IPS-20b (cell line): ENCODE data around the gene ZFAND4.

Source experiments
- H3K27ac ChIP-seq: one replicate; pipeline ENCODE4 v1.5.1; 2013; ENCODE audit warnings: low read length
- H3K27me3 ChIP-seq: 2 replicates; pipeline ENCODE4 v1.6.1; 2013; ENCODE audit warnings: mild to moderate bottlenecking, low read length, inconsistent platforms; ENCODE audit not compliant: insufficient read depth
- H3K36me3 ChIP-seq: 2 replicates; pipeline ENCODE4 v1.6.1; 2013; ENCODE audit warnings: low read depth, mild to moderate bottlenecking, inconsistent platforms, low read length, moderate library complexity; ENCODE audit not compliant: insufficient read depth
- H3K4me1 ChIP-seq: 2 replicates; pipeline ENCODE4 v1.6.1; 2013; ENCODE audit warnings: mild to moderate bottlenecking, control low read depth, inconsistent platforms, low read length, moderate library complexity; ENCODE audit not compliant: insufficient read depth
- H3K4me3 ChIP-seq: 2 replicates; pipeline ENCODE4 v1.5.1; 2013; ENCODE audit warnings: mild to moderate bottlenecking, low read length, inconsistent platforms
- H3K9ac ChIP-seq: 2 replicates; pipeline ENCODE4 v1.6.1; 2013; ENCODE audit warnings: low read depth, mild to moderate bottlenecking, inconsistent platforms, low read length, moderate library complexity
- H3K9me3 ChIP-seq: 2 replicates; pipeline ENCODE4 v1.6.1; 2013; ENCODE audit warnings: mild to moderate bottlenecking, low read depth, low read length, inconsistent platforms; ENCODE audit not compliant: insufficient read depth

ZFAND4 gene

GRCh38 chr10:45599646-45600045 is 72.9 kb downstream of the ZFAND4 start:
- H3K27ac ChIP-seq: no peak overlapping the region
- no peaks in the 10 kb centered on the region for H3K36me3 ChIP-seq
- peaks cover 3% of the 10 kb centered on the region; the same call in 1 of the 2 replicates for H3K4me1 ChIP-seq
- H3K9ac ChIP-seq: no peak overlapping the region
- H3K9me3 ChIP-seq: no peaks in the 10 kb centered on the region
- no peak overlapping the region for H3K4me3 ChIP-seq
- H3K27me3 ChIP-seq: no peaks in the 10 kb centered on the region; the same call in 1 of the 2 replicates

DNA sequence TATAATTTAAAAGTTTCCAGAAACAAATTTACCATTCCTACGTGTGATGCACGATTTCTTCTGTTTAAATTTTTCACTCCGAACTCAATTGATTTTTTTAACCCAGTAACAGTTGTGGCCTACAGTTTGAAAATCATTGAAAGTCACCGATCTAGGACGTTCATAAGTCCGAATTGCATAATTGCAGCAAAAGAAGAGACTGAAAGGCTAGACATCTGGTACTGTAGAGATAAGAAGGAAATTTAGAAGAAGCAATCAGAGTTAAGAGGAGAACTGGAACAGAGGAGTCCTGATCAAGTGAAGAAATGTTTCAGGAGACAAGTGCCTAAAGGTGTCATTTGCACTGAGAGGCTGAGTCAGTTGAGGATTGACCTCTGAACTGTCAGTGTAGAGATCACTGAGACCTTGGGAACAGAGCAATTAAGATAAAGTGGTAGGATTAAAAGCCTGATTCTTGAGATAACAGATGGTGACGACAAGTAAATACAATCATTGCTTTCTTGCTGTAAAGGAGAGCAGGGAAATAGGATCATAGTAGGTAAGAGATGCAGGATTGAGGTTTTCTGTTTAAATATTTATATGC is 73.5 kb downstream of the ZFAND4 start:
- Histone ChIP-seq H3K27me3 (no peaks in the 10 kb centered on the region; the same call in 1 of the 2 replicates), H3K9ac (no peak overlapping the region), H3K9me3 (no peaks in the 10 kb centered on the region), H3K27ac (no peak overlapping the region), H3K36me3 (no peaks in the 10 kb centered on the region), H3K4me3 (no peak overlapping the region), H3K4me1 (peaks cover 3% of the 10 kb centered on the region; the same call in 1 of the 2 replicates)

DNA sequence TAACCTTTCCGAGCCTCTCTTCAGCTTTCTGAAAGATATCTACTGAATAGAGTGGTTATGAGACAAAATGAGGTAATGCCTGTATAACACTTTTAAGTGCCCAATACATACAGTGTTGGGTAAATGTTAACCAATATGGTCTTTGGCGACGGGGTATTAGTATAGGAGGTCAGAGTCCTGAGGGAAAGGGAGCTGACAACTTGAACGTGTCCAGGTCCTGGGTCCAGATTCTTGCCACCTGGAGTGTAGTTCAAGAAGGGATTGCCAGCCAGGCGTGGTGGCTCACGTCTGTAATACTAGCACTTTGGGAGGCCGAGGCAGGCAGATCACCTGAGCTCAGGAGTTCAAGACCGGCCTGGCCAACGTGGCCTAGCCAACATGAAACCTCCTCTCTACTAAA is 76.0 kb downstream of the ZFAND4 start:
- no peaks in the 10 kb centered on the region for H3K9me3 ChIP-seq
- H3K36me3 ChIP-seq: no peaks in the 10 kb centered on the region
- H3K27ac ChIP-seq: no peak overlapping the region
- H3K9ac ChIP-seq: no peak overlapping the region
- no peaks in the 10 kb centered on the region; the same call in 1 of the 2 replicates for H3K27me3 ChIP-seq
- H3K4me3 ChIP-seq: no peak overlapping the region
- peaks cover 6% of the 10 kb centered on the region; the same call in 1 of the 2 replicates for H3K4me1 ChIP-seq

DNA sequence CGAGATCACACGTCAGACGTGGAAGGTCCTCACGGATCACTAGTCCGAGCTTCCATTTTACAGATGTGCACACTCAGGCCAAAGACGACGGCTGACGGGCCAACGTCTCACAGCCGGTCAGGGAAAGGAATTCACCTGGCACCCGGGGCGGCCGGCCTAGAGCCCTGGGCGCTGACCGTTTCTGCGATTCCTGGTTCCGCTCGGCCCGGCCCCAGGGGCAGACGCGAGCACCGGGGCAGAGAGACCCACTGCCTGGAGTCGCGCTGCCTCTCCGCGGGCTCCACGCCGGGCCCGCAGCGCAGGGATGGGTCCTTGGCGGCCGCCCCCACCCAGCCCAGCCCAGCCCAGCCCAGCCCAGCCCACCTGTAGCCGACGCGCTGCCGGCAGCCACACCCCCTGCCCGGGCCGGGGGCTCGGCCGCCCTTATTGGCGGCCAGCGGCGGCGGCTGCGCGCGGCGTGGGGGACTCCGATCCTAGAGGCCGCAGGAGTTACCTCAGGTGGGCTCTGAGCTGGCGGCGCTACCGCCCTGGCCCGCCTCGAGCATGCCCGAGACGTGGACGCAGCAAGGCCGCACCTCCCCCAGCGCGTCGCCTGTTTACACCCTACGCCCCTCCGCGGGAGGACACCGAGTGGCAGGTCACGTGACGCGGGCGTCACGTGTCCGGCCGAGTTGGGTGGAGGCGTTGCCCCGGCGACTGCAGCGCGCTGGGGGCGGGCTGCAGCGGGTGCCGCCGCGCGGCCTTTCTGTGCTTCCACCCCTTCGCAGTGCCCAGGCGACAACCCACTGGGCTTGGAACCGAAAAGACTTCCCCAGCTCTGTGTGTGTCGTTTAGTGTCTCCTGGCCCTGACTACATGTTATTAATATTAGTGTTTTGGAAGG is 78.1 kb downstream of the ZFAND4 start:
- H3K27ac ChIP-seq: no peak overlapping the region
- no peaks in the 10 kb centered on the region for H3K9me3 ChIP-seq
- H3K4me3 ChIP-seq: peak overlapping the region; percentile 90
- H3K4me1 ChIP-seq: peaks cover 6% of the 10 kb centered on the region; the same call in 1 of the 2 replicates
- no peaks in the 10 kb centered on the region for H3K36me3 ChIP-seq
- H3K9ac ChIP-seq: peak overlapping the region; percentile 76; the same call in 1 of the 2 replicates
- no peaks in the 10 kb centered on the region; the same call in 1 of the 2 replicates for H3K27me3 ChIP-seq

GRCh38 chr10:45593938-45594275 is 78.7 kb downstream of the ZFAND4 start:
- Histone ChIP-seq H3K9ac (peak overlapping the region; percentile 76; the same call in 1 of the 2 replicates), H3K36me3 (no peaks in the 10 kb centered on the region), H3K27ac (no peak overlapping the region), H3K9me3 (no peaks in the 10 kb centered on the region), H3K27me3 (no peaks in the 10 kb centered on the region; the same call in 1 of the 2 replicates), H3K4me1 (peaks cover 6% of the 10 kb centered on the region; the same call in 1 of the 2 replicates), H3K4me3 (peak overlapping the region; percentile 90)

- H3K27ac ChIP-seq: no peak overlapping the region
- no peak overlapping the region for H3K9ac ChIP-seq
- no peaks in the 10 kb centered on the region for H3K9me3 ChIP-seq
- H3K27me3 ChIP-seq: no peaks in the 10 kb centered on the region; the same call in 1 of the 2 replicates
- no peak overlapping the region for H3K4me3 ChIP-seq
- no peaks in the 10 kb centered on the region for H3K36me3 ChIP-seq
- H3K4me1 ChIP-seq: peaks cover 6% of the 10 kb centered on the region; the same call in 1 of the 2 replicates
Measured at GRCh38 chr10:45592926-45593325, 79.6 kb downstream of the ZFAND4 start.

DNA sequence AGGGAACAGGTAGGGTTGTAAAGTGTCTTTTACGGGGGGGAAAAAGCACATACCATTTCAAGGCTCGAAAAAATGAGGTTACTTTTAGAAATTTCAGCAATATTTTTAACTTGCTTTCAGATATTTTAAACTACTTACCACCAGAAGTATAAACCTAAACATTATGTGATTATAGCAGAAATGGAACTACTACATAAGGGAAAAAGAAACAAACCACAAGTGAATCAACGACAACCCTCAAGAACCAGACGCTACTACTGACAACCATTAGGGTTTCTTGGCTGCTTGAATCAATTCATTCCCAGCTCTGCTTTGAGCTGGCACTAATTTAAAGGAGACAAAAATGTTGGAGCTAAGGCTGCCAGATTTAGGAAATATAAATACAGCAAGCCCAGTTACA is 80.1 kb downstream of the ZFAND4 start:
- H3K9ac ChIP-seq: no peak overlapping the region
- H3K9me3 ChIP-seq: no peaks in the 10 kb centered on the region
- no peaks in the 10 kb centered on the region; the same call in 1 of the 2 replicates for H3K27me3 ChIP-seq
- H3K4me3 ChIP-seq: no peak overlapping the region
- H3K27ac ChIP-seq: no peak overlapping the region
- H3K36me3 ChIP-seq: no peaks in the 10 kb centered on the region
- H3K4me1 ChIP-seq: peaks cover 6% of the 10 kb centered on the region; the same call in 1 of the 2 replicates

DNA sequence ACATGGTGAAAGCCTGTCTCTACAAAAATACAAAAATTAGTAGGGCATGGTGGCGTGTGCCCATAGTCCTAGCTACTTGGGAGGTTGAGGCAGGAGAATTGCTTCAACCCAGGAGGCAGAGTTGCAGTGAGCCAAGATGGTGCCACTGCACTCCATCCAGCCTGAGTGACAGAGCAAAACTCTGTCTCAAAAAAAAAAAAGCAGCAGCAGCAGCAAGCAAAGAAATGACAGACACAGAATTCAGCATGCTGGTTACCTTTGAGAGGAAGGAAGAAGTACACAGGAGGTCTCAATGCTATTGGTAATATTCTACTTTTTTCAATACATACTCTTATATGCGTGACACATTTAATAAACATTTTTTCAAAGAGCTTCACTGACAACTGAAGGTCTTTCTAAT is 81.3 kb downstream of the ZFAND4 start:
- Histone ChIP-seq H3K9ac (no peak overlapping the region), H3K36me3 (no peaks in the 10 kb centered on the region), H3K27me3 (no peaks in the 10 kb centered on the region; the same call in 1 of the 2 replicates), H3K9me3 (no peaks in the 10 kb centered on the region; the same call in 1 of the 2 replicates), H3K4me1 (peaks cover 6% of the 10 kb centered on the region; the same call in 1 of the 2 replicates), H3K27ac (no peak overlapping the region), H3K4me3 (no peak overlapping the region)

- no peak overlapping the region for H3K4me3 ChIP-seq
- no peaks in the 10 kb centered on the region for H3K36me3 ChIP-seq
- no peak overlapping the region for H3K9ac ChIP-seq
- H3K27me3 ChIP-seq: no peaks in the 10 kb centered on the region
- 0 out of 2 replicates have a peak, but pooled peaks cover 3% of the 10 kb centered on the region for H3K4me1 ChIP-seq
- H3K27ac ChIP-seq: no peak overlapping the region
- H3K9me3 ChIP-seq: no peaks in the 10 kb centered on the region; the same call in 1 of the 2 replicates
Measured at GRCh38 chr10:45589868-45590267, 82.7 kb downstream of the ZFAND4 start.

- H3K27ac ChIP-seq: no peak overlapping the region
- no peak overlapping the region for H3K4me3 ChIP-seq
- H3K9me3 ChIP-seq: no peaks in the 10 kb centered on the region; the same call in 1 of the 2 replicates
- H3K36me3 ChIP-seq: no peaks in the 10 kb centered on the region
- no peaks in the 10 kb centered on the region for H3K27me3 ChIP-seq
- 0 out of 2 replicates have a peak, but pooled peaks cover 3% of the 10 kb centered on the region for H3K4me1 ChIP-seq
- H3K9ac ChIP-seq: no peak overlapping the region
Measured at GRCh38 chr10:45589009-45589408, 83.6 kb downstream of the ZFAND4 start.

DNA sequence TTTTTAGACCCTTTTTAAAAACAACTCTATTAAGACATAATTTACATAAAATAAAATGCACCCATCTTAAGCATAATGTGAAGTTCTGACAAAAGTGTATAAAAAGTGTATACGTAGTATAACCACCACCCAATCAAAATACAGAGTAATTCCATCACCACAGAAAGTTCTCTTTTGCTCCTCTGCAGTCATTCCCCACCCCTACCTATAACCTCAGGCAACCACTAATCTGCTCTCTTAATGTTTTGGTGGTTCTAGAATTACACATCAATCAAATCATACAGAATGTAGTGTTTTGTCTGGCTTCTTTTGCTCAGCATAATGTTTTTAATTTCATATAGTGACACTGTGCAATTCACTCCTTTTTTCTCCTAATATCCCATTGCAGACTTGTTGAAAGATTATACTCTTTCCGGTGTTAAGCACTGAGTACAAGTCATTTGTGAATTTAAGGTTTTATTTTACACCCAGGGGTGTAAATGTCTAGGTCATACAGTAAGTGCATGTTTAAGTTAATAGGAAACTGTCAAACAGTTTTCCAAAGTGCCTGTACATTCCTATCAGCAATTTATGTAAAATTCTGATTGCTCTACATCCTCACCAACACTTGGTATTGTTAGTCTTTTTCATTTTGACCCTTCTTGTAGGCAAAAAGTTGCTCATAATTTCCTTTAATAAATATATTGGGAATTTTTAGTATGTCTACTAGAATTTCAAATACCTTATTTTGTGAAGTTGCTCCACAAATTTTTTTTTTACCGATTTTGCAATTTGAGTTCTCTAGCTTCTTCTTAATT is 86.3 kb downstream of the ZFAND4 start:
- no peak overlapping the region for H3K27ac ChIP-seq
- no peak overlapping the region for H3K9ac ChIP-seq
- no peaks in the 10 kb centered on the region for H3K27me3 ChIP-seq
- no peak overlapping the region for H3K4me3 ChIP-seq
- H3K9me3 ChIP-seq: no peaks in the 10 kb centered on the region; the same call in 1 of the 2 replicates
- H3K4me1 ChIP-seq: no peaks in the 10 kb centered on the region; the same call in 1 of the 2 replicates
- H3K36me3 ChIP-seq: no peaks in the 10 kb centered on the region
